SK-N-SH (cell line): Measurements from ENCODE around the gene KIF6. TPM values are rescaled to one million over a fixed set of nuclear protein-coding genes. Genes with fewer than 3 reads are reported as not detected.

Experiments used
- CTCF ChIA-PET: fragments of 300-600, 350-600 bp; formaldehyde crosslinking; extraction: SDS; loops from one replicate; lab custom pipeline; 2021; lab: Yijun Ruan, JAX
- POLR2A ChIA-PET: fragments of 350-600 bp; sonication (Branson Sonifier 250); formaldehyde crosslinking; extraction: SDS; loops from one replicate; lab custom pipeline; 2020; ENCODE audit warnings: antibody characterized with exemption, inconsistent platforms; lab: Yijun Ruan, JAX
- DNase-seq: peaks from one replicate; pipeline ENCODE4 v3.0.0; 2012
- H2AFZ ChIP-seq: fragments of 200-600 bp; sonication (generic); 2 replicates; pipeline ENCODE4 v1.8.1; 2016; ENCODE audit warnings: antibody characterized with exemption, mild to moderate bottlenecking, low read depth
- H3F3A ChIP-seq: fragments of 200-600 bp; sonication (generic); replicated peaks from 2 replicates; pipeline ENCODE3; 2016; ENCODE audit warnings: antibody characterized with exemption, mild to moderate bottlenecking; ENCODE audit not compliant: insufficient read depth
- H3K27ac ChIP-seq, 2 experiments: fragments of 200-500 bp in 1 of 2; fragments of 200-600 bp in 1 of 2; sonication (Bioruptor generic) in 1 of 2; sonication (generic), shearing (Covaris generic) in 1 of 2; 2 replicates each; pipeline versions ENCODE4 v1.5.1 to v1.6.1; 2014 to 2016; ENCODE audit warnings: low read depth in 2 of 2, inconsistent platforms in 1 of 2, low read length in 1 of 2, mild to moderate bottlenecking in 1 of 2, mixed read lengths in 1 of 2
- H3K27me3 ChIP-seq: fragments of 200-600 bp; sonication (generic), shearing (Covaris generic); 2 replicates; pipeline ENCODE4 v1.6.1; 2016; ENCODE audit warnings: mixed run types; ENCODE audit not compliant: insufficient read depth
- H3K36me3 ChIP-seq, 2 experiments: fragments of 200-500 bp in 1 of 2; fragments of 200-600 bp in 1 of 2; sonication (Bioruptor generic) in 1 of 2; sonication (generic) in 1 of 2; replicated peaks in 1 of 2; 2 replicates each; pipeline versions ENCODE3 to v1.5.1; 2014 to 2016; ENCODE audit warnings: low read length in 1 of 2, mild to moderate bottlenecking in 1 of 2; ENCODE audit not compliant: insufficient read depth in 2 of 2, control insufficient read depth in 1 of 2
- H3K4me1 ChIP-seq, 2 experiments: fragments of 200-500 bp in 1 of 2; fragments of 200-600 bp in 1 of 2; sonication (Bioruptor generic) in 1 of 2; sonication (generic), shearing (Covaris generic) in 1 of 2; 2 replicates each; pipeline versions ENCODE4 v1.5.1 to v1.6.1; 2014 to 2016; ENCODE audit warnings: low read depth in 1 of 2, low read length in 1 of 2, mixed run types in 1 of 2; ENCODE audit not compliant: insufficient read depth in 2 of 2, control insufficient read depth in 1 of 2
- H3K4me2 ChIP-seq: fragments of 200-600 bp; sonication (generic), shearing (Covaris generic); 2 replicates; pipeline ENCODE4 v1.6.1; 2017; ENCODE audit warnings: mixed run types
- H3K4me3 ChIP-seq, 2 experiments: fragments of 200-500 bp in 1 of 2; fragments of 200-600 bp in 1 of 2; sonication (Bioruptor generic) in 1 of 2; sonication (generic), shearing (Covaris generic) in 1 of 2; 2 replicates each; pipeline versions ENCODE4 v1.5.1 to v1.8.1; 2014 to 2016; ENCODE audit warnings: low read depth in 2 of 2, inconsistent platforms in 1 of 2, low read length in 1 of 2, mild to moderate bottlenecking in 1 of 2, mixed read lengths in 1 of 2, moderate library complexity in 1 of 2
- H3K79me2 ChIP-seq: fragments of 200-600 bp; sonication (generic); 2 replicates; pipeline ENCODE4 v1.8.1; 2017; ENCODE audit warnings: mild to moderate bottlenecking; ENCODE audit not compliant: insufficient read depth
- H3K9ac ChIP-seq: fragments of 200-600 bp; sonication (generic); 2 replicates; pipeline ENCODE4 v1.6.1; 2017; ENCODE audit warnings: mixed run types
- H3K9me2 ChIP-seq: fragments of 200-600 bp; sonication (generic); 2 replicates; pipeline ENCODE4 v1.6.1; 2017; ENCODE audit warnings: mixed run types
- H3K9me3 ChIP-seq: fragments of 200-600 bp; sonication (generic); 2 replicates; pipeline ENCODE4 v1.6.1; 2017; ENCODE audit warnings: mixed run types, mild to moderate bottlenecking, moderate library complexity
- H4K20me1 ChIP-seq: fragments of 200-600 bp; sonication (generic); 2 replicates; pipeline ENCODE4 v1.6.1; 2017; ENCODE audit warnings: mild to moderate bottlenecking, mixed run types; ENCODE audit not compliant: insufficient read depth
- CHD2 ChIP-seq: fragments of 150-350 bp; IDR thresholded peaks from 2 replicates; pipeline ENCODE4 v1.6.1; 2018; ENCODE audit warnings: low read length; ENCODE audit not compliant: partially characterized antibody
- ELF1 ChIP-seq: IDR thresholded peaks from 2 replicates; pipeline ENCODE4 v1.4.0; 2012
- FOXJ3 ChIP-seq: sonication (generic); formaldehyde crosslinking; IDR thresholded peaks from 2 replicates; pipeline ENCODE4 v1.5.1; 2020; ENCODE audit warnings: mild to moderate bottlenecking, missing genetic modification reagents
- GATA2 ChIP-seq: sonication (generic); formaldehyde crosslinking; IDR thresholded peaks from 2 replicates; pipeline ENCODE4 v1.5.0; 2020; ENCODE audit warnings: mild to moderate bottlenecking, missing genetic modification reagents
- JUND ChIP-seq: IDR thresholded peaks from 2 replicates; pipeline ENCODE4 v1.4.0; 2012
- MEF2A ChIP-seq: IDR thresholded peaks from 2 replicates; pipeline ENCODE4 v1.4.0; 2012; ENCODE audit warnings: low read depth, borderline replicate concordance
- MXI1 ChIP-seq: IDR thresholded peaks from 2 replicates; pipeline ENCODE4 v1.6.1; 2012; ENCODE audit warnings: mild to moderate bottlenecking, low read depth, low read length, improper control_type of control experiment
- NRF1 ChIP-seq: IDR thresholded peaks from 2 replicates; pipeline ENCODE4 v1.6.1; 2012; ENCODE audit warnings: low read depth, mild to moderate bottlenecking, low read length
- RFX5 ChIP-seq: IDR thresholded peaks from 2 replicates; pipeline ENCODE4 v1.6.1; 2012; ENCODE audit warnings: mild to moderate bottlenecking, improper control_type of control experiment, low read length
- RXRA ChIP-seq: IDR thresholded peaks from 2 replicates; pipeline ENCODE4 v1.4.0; 2012; ENCODE audit warnings: low read depth, mild to moderate bottlenecking, borderline replicate concordance
- SIN3A ChIP-seq: IDR thresholded peaks from 2 replicates; pipeline ENCODE4 v1.6.1; 2012; ENCODE audit warnings: low read depth, mild to moderate bottlenecking, low read length, moderate library complexity, borderline replicate concordance
- SMC3 ChIP-seq: IDR thresholded peaks from 2 replicates; pipeline ENCODE4 v1.6.1; 2012; ENCODE audit warnings: low read depth, low read length, improper control_type of control experiment
- TCF12 ChIP-seq: IDR thresholded peaks from 2 replicates; pipeline ENCODE4 v1.4.0; 2012
- TEAD4 ChIP-seq: IDR thresholded peaks from 2 replicates; pipeline ENCODE4 v1.4.0; 2012; ENCODE audit warnings: mild to moderate bottlenecking, borderline replicate concordance; ENCODE audit not compliant: insufficient read depth
- polyA plus RNA-seq, 3 experiments: library from polyadenylated mRNA; depleted of rRNA; stranded (reverse); fragments of >200 nt; gene quantifications; 2 replicates each; pipeline ENCODE4 v1.2.3, GENCODE V29; 2012
- TF ChIP-seq, protein P1 (sequence below): IDR thresholded peaks from 2 replicates; pipeline ENCODE4 v1.4.0; 2012; ENCODE audit warnings: low read depth, borderline replicate concordance
- TF ChIP-seq, protein P2 (sequence below): IDR thresholded peaks from 2 replicates; pipeline ENCODE4 v1.4.0; 2012; ENCODE audit warnings: low read depth
- TF ChIP-seq, protein P3 (sequence below): fragments of 150-350 bp; IDR thresholded peaks from 2 replicates; pipeline ENCODE4 v1.6.1; 2016; ENCODE audit warnings: mild to moderate bottlenecking, low read depth, low read length
- TF ChIP-seq, protein P4 (sequence below): fragments of 200-600 bp; sonication (generic); IDR thresholded peaks from 2 replicates; pipeline ENCODE4 v1.6.1; 2017; ENCODE audit warnings: antibody characterized with exemption, mild to moderate bottlenecking, moderate library complexity
- TF ChIP-seq, protein P5 (sequence below): IDR thresholded peaks from 2 replicates; pipeline ENCODE4 v1.6.1; 2012; ENCODE audit warnings: mild to moderate bottlenecking, low read depth, low read length, moderate library complexity
- TF ChIP-seq, protein P6 (sequence below): IDR thresholded peaks from 2 replicates; pipeline ENCODE4 v1.4.0; 2012; ENCODE audit warnings: low read depth, borderline replicate concordance

The KIF6 gene
- polyA plus RNA-seq, 1 of the 3 experiments (the other 2 are of a cell fraction) = 0.13 TPM

DNA sequence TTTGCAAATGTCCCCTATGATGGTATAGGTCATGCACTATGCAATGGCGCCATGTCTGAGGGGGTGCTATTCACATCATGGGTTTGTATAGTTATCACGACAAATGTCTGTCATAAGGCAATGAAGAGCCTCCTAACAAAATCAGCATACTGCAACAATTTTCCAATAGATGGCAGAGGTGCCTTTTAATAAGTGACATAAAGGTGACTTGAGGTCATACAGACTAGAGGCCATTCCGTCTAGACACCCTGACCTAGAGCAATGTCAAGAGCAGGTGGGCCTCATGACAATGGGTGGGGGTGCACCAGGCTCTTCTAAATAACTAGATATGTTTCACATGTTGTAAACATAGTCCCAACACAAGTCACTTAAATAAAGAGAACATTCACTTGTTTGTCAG lies 107.7 kb downstream of the KIF6 start (continued):
- no peak for TF ChIP-seq SMC3
- no peak for TF ChIP-seq MXI1
- no peak for TF ChIP-seq SIN3A
- no peak for TF ChIP-seq TEAD4

DNA sequence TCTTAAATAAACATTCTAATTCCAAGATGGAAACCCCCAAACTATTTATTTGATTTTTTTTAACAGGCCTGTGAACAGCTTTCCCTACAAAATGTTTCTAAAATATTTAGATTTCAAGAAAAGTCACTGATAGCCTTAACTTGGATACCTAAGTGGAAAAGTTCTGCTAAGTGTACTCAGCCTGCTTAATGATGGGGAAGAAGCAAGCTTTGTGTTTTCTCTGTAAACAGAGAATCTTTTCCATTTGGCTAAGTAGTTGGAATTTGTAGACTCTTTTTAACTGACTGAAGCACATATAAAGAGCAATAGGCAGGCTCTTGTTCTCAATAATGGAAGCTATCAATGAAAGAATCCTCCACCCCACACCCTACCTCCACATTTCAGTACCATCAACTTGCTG lies 108.2 kb downstream of the KIF6 start:
- Histone ChIP-seq H3K79me2 (no peaks in the 10 kb centered on the region), H3K9me3 (no peaks in the 10 kb centered on the region), H3K9ac (no peak overlapping the region), H3K4me3 (no peak overlapping the region), H3K36me3 (no peaks in the 10 kb centered on the region), H3K9me2 (no peaks in the 10 kb centered on the region), H2AFZ (no peak overlapping the region), H3K4me1 (peaks cover 0 to 2% of the 10 kb centered on the region in 2 experiments; a peak in 2 of 4 replicates), H3F3A (no peaks in the 10 kb centered on the region), H3K4me2 (no peak overlapping the region), H3K27ac (no peak overlapping the region), H4K20me1 (no peaks in the 10 kb centered on the region), H3K27me3 (no peaks in the 10 kb centered on the region)
- TF ChIP-seq ELF1 (no peak), MEF2A (no peak), CHD2 (no peak), TCF12 (no peak), RFX5 (no peak), GATA2 (no peak), RXRA (no peak), FOXJ3 (no peak), NRF1 (no peak), SMC3 (no peak), JUND (no peak)
- TF ChIP-seq, protein P1, sequence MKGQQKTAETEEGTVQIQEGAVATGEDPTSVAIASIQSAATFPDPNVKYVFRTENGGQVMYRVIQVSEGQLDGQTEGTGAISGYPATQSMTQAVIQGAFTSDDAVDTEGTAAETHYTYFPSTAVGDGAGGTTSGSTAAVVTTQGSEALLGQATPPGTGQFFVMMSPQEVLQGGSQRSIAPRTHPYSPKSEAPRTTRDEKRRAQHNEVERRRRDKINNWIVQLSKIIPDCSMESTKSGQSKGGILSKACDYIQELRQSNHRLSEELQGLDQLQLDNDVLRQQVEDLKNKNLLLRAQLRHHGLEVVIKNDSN = no peak
- TF ChIP-seq, protein P2, sequence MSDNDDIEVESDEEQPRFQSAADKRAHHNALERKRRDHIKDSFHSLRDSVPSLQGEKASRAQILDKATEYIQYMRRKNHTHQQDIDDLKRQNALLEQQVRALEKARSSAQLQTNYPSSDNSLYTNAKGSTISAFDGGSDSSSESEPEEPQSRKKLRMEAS = no peak
- TF ChIP-seq, protein P3, sequence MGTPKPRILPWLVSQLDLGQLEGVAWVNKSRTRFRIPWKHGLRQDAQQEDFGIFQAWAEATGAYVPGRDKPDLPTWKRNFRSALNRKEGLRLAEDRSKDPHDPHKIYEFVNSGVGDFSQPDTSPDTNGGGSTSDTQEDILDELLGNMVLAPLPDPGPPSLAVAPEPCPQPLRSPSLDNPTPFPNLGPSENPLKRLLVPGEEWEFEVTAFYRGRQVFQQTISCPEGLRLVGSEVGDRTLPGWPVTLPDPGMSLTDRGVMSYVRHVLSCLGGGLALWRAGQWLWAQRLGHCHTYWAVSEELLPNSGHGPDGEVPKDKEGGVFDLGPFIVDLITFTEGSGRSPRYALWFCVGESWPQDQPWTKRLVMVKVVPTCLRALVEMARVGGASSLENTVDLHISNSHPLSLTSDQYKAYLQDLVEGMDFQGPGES = no peak
- TF ChIP-seq, protein P4, sequence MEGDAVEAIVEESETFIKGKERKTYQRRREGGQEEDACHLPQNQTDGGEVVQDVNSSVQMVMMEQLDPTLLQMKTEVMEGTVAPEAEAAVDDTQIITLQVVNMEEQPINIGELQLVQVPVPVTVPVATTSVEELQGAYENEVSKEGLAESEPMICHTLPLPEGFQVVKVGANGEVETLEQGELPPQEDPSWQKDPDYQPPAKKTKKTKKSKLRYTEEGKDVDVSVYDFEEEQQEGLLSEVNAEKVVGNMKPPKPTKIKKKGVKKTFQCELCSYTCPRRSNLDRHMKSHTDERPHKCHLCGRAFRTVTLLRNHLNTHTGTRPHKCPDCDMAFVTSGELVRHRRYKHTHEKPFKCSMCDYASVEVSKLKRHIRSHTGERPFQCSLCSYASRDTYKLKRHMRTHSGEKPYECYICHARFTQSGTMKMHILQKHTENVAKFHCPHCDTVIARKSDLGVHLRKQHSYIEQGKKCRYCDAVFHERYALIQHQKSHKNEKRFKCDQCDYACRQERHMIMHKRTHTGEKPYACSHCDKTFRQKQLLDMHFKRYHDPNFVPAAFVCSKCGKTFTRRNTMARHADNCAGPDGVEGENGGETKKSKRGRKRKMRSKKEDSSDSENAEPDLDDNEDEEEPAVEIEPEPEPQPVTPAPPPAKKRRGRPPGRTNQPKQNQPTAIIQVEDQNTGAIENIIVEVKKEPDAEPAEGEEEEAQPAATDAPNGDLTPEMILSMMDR = no peak
- TF ChIP-seq, protein P5, sequence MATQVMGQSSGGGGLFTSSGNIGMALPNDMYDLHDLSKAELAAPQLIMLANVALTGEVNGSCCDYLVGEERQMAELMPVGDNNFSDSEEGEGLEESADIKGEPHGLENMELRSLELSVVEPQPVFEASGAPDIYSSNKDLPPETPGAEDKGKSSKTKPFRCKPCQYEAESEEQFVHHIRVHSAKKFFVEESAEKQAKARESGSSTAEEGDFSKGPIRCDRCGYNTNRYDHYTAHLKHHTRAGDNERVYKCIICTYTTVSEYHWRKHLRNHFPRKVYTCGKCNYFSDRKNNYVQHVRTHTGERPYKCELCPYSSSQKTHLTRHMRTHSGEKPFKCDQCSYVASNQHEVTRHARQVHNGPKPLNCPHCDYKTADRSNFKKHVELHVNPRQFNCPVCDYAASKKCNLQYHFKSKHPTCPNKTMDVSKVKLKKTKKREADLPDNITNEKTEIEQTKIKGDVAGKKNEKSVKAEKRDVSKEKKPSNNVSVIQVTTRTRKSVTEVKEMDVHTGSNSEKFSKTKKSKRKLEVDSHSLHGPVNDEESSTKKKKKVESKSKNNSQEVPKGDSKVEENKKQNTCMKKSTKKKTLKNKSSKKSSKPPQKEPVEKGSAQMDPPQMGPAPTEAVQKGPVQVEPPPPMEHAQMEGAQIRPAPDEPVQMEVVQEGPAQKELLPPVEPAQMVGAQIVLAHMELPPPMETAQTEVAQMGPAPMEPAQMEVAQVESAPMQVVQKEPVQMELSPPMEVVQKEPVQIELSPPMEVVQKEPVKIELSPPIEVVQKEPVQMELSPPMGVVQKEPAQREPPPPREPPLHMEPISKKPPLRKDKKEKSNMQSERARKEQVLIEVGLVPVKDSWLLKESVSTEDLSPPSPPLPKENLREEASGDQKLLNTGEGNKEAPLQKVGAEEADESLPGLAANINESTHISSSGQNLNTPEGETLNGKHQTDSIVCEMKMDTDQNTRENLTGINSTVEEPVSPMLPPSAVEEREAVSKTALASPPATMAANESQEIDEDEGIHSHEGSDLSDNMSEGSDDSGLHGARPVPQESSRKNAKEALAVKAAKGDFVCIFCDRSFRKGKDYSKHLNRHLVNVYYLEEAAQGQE = no peak
- TF ChIP-seq, protein P6, sequence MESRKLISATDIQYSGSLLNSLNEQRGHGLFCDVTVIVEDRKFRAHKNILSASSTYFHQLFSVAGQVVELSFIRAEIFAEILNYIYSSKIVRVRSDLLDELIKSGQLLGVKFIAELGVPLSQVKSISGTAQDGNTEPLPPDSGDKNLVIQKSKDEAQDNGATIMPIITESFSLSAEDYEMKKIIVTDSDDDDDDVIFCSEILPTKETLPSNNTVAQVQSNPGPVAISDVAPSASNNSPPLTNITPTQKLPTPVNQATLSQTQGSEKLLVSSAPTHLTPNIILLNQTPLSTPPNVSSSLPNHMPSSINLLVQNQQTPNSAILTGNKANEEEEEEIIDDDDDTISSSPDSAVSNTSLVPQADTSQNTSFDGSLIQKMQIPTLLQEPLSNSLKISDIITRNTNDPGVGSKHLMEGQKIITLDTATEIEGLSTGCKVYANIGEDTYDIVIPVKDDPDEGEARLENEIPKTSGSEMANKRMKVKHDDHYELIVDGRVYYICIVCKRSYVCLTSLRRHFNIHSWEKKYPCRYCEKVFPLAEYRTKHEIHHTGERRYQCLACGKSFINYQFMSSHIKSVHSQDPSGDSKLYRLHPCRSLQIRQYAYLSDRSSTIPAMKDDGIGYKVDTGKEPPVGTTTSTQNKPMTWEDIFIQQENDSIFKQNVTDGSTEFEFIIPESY = no peak
- ChIA-PET CTCF (no interaction called here), POLR2A (no interaction called here)
- no peak for DNase-seq
